Activated B cell treated with CpG ODN at 0.5 μM for 24 hours (primary cell): ENCODE results near the gene AP2S1. TPM values are rescaled to one million over a fixed set of nuclear protein-coding genes. Genes with fewer than 3 reads are reported as not detected.

Experiments
- ATAC-seq: fragments of 200-7000 bp; cut with Tn5 transposase; one replicate; pipeline ENCODE4 v1.10.0; 2021; ENCODE audit warnings: low read depth, mild to moderate bottlenecking, moderate library complexity
- CTCF ChIA-PET: fragments of 350-600 bp; sonication (Branson Sonifier 250); formaldehyde crosslinking; loops from one replicate; lab custom pipeline; 2021; ENCODE audit warnings: antibody characterized with exemption; lab: Charles Lee
- POLR2A ChIA-PET: fragments of 350-600 bp; sonication (Branson Sonifier 250); formaldehyde crosslinking; loops from one replicate; lab custom pipeline; 2021; ENCODE audit warnings: antibody characterized with exemption; lab: Charles Lee
- DNase-seq: peaks from one replicate; pipeline ENCODE4 v3.0.0; 2022
- H3K27ac Mint-ChIP-seq: one replicate; pipeline ENCODE4 v1.8.0; 2020; ENCODE audit warnings: mixed read lengths
- H3K27me3 Mint-ChIP-seq: one replicate; pipeline ENCODE4 v1.8.0; 2021; ENCODE audit warnings: mixed read lengths
- H3K36me3 Mint-ChIP-seq: one replicate; pipeline ENCODE4 v1.8.0; 2021; ENCODE audit warnings: low read depth, mixed read lengths
- H3K4me1 Mint-ChIP-seq: one replicate; pipeline ENCODE4 v1.8.0; 2021; ENCODE audit warnings: mixed read lengths
- H3K4me3 Mint-ChIP-seq: one replicate; pipeline ENCODE4 v1.8.0; 2020; ENCODE audit warnings: mild to moderate bottlenecking, mixed read lengths
- H3K9me3 Mint-ChIP-seq: one replicate; pipeline ENCODE4 v1.8.0; 2020; ENCODE audit warnings: mixed read lengths
- CTCF ChIP-seq: fragments of 200-600 bp; IDR thresholded peaks from one replicate; pipeline ENCODE4 v1.8.0; 2022; ENCODE audit warnings: antibody characterized with exemption, mild to moderate bottlenecking
- intact Hi-C: fragments of 100-400 bp; cut with micrococcal nuclease; formaldehyde crosslinking; loops from one replicate; pipeline ENCODE4 v1.15.1; 2024
- total RNA-seq: library from RNA; stranded (reverse); gene quantifications from 2 replicates; pipeline ENCODE4 v1.2.3, GENCODE V29; 2022

AP2S1 gene
- total RNA-seq, 1 donor from 2014 or later = 74.7 TPM

- no peak overlapping the region for H3K27ac Mint-ChIP-seq
- peaks cover 43% of the 10 kb centered on the region for H3K36me3 Mint-ChIP-seq
- no peak for DNase-seq
- H3K27me3 Mint-ChIP-seq = no peaks in the 10 kb centered on the region
- ATAC-seq = no peak
- peaks cover 5% of the 10 kb centered on the region for H3K4me1 Mint-ChIP-seq
- H3K4me3 Mint-ChIP-seq = no peak overlapping the region
- ChIA-PET CTCF (interaction anchor here (5.5 kb wide), 1 partner anchor 82 kb away, joined by 120 read pairs; no protein-coding TSS in a partner anchor), POLR2A (interaction anchor here (0.6 kb wide), 1 partner anchor 185 kb away, joined by 3 read pairs; no protein-coding TSS in a partner anchor)
- TF ChIP-seq CTCF = no peak
- intact Hi-C loops = no loop called here
- H3K9me3 Mint-ChIP-seq = no peaks in the 10 kb centered on the region
Observed at GRCh38 chr19:46838160-46838559, 12.5 kb downstream of the AP2S1 start.

GRCh38 chr19:46834984-46835383, 15.7 kb downstream of the AP2S1 start:
- no peaks in the 10 kb centered on the region for H3K9me3 Mint-ChIP-seq
- H3K36me3 Mint-ChIP-seq = peaks cover 23% of the 10 kb centered on the region
- TF ChIP-seq CTCF = no peak
- intact Hi-C loops = no loop called here
- no peak overlapping the region for H3K4me3 Mint-ChIP-seq
- ChIA-PET POLR2A (interaction anchor here (0.6 to 0.9 kb wide), 2 partner anchors 11 to 13 kb away, joined by 3 to 4 read pairs; no protein-coding TSS in a partner anchor), CTCF (interaction anchor here (1.4 kb wide), 1 partner anchor 77 kb away, joined by 3 read pairs; no protein-coding TSS in a partner anchor)
- H3K27me3 Mint-ChIP-seq = no peaks in the 10 kb centered on the region
- DNase-seq (no peak), ATAC-seq (no peak)
- no peak overlapping the region for H3K27ac Mint-ChIP-seq
- H3K4me1 Mint-ChIP-seq = no peaks in the 10 kb centered on the region

GRCh38 chr19:46834121-46834520, 16.5 kb downstream of the AP2S1 start:
- no peaks in the 10 kb centered on the region for H3K4me1 Mint-ChIP-seq
- no peak for DNase-seq
- ATAC-seq = no peak
- CTCF ChIA-PET = interaction anchor here (0.9 to 1.4 kb wide), 2 partner anchors 76 to 81 kb away, joined by 3 read pairs; no protein-coding TSS in a partner anchor
- no peak overlapping the region for H3K27ac Mint-ChIP-seq
- intact Hi-C loops = no loop called here
- POLR2A ChIA-PET = interaction anchor here (0.6 kb wide), 2 partner anchors 12 to 26 kb away, joined by 3 to 5 read pairs; no protein-coding TSS in a partner anchor
- H3K9me3 Mint-ChIP-seq = no peaks in the 10 kb centered on the region
- peaks cover 16% of the 10 kb centered on the region for H3K36me3 Mint-ChIP-seq
- H3K4me3 Mint-ChIP-seq = no peak overlapping the region
- no peaks in the 10 kb centered on the region for H3K27me3 Mint-ChIP-seq
- TF ChIP-seq CTCF = no peak

- H3K27me3 Mint-ChIP-seq = no peaks in the 10 kb centered on the region
- ChIA-PET POLR2A (no interaction called here), CTCF (interaction anchor here (2.5 kb wide), 1 partner anchor 10 kb away, joined by 9 read pairs; no protein-coding TSS in a partner anchor)
- intact Hi-C loops = no loop called here
- H3K4me3 Mint-ChIP-seq = no peak overlapping the region
- no peak overlapping the region for H3K27ac Mint-ChIP-seq
- no peaks in the 10 kb centered on the region for H3K4me1 Mint-ChIP-seq
- no peaks in the 10 kb centered on the region for H3K9me3 Mint-ChIP-seq
- peaks cover 2% of the 10 kb centered on the region for H3K36me3 Mint-ChIP-seq
- DNase-seq (no peak), ATAC-seq (no peak)
- no peak for TF ChIP-seq CTCF
Observed at GRCh38 chr19:46830864-46831263, 19.8 kb downstream of the AP2S1 start.

GRCh38 chr19:46828484-46828883, 22.2 kb downstream of the AP2S1 start:
- ATAC-seq (no peak), DNase-seq (no peak)
- CTCF ChIA-PET = no interaction called here
- Mint-ChIP-seq H3K36me3 (no peaks in the 10 kb centered on the region), H3K27me3 (no peaks in the 10 kb centered on the region), H3K4me1 (peaks cover 19% of the 10 kb centered on the region), H3K4me3 (no peak overlapping the region), H3K27ac (no peak overlapping the region), H3K9me3 (peaks cover 2% of the 10 kb centered on the region)
- no peak for TF ChIP-seq CTCF
- POLR2A ChIA-PET = interaction anchor here (0.7 to 1.1 kb wide), 3 partner anchors 40 to 191 kb away, joined by 3 read pairs; partner anchors contain the start of gene SLC1A5
- intact Hi-C loops = no loop called here
